ENCODE data around the gene KCNH8. TPM values are rescaled to one million over a fixed set of nuclear protein-coding genes. Genes with fewer than 3 reads are reported as not detected.

Gene KCNH8
- total and polyA plus RNA-seq, 7 donors: 0.11 to 0.24 TPM; not detected in 5

GRCh38 chr3:19206540-19206939 lies 58.2 kb downstream of the KCNH8 start:
- no peak for TF ChIP-seq CTCF (IDR thresholded peaks at IDR 0.05)
- DNase-seq: no peak
- intact Hi-C loops (cut with DNase I): no loop called here

GRCh38 chr3:19213603-19214220 lies 65.4 kb downstream of the KCNH8 start:
- Histone ChIP-seq H3K27me3 (ENCODE audit: insufficient read depth in 3 of 3, low read length in 2 of 3) (no peaks in the 10 kb centered on the region), H3K4me3 (no peak overlapping the region), H3K36me3 (ENCODE audit: insufficient read depth in 1 of 2, low read depth in 1 of 2) (no peaks in the 10 kb centered on the region), H3K9me3 (no peaks in the 10 kb centered on the region), H3K4me1 (no peaks in the 10 kb centered on the region), H3K27ac (no peak overlapping the region)
- ATAC-seq (no peak), DNase-seq (no peak)
- intact Hi-C loops (cut with DNase I): no loop called here
- no peak for TF ChIP-seq CTCF (IDR thresholded peaks at IDR 0.05)
- 69% methylated on average over 6 of the region's 6 CpGs for WGBS, 3 donors

More at GRCh38 chr3:19206540-19206939, 58.2 kb downstream of the KCNH8 start:
- no peak for ATAC-seq
- H3K27me3 ChIP-seq (ENCODE audit: insufficient read depth in 3 of 3, low read length in 2 of 3): no peaks in the 10 kb centered on the region
- H3K36me3 ChIP-seq (ENCODE audit: insufficient read depth in 1 of 2, low read depth in 1 of 2): no peaks in the 10 kb centered on the region
- no peaks in the 10 kb centered on the region for H3K9me3 ChIP-seq
- WGBS, 3 donors: 76 to 80% (median 78%) methylated on average over 2 of the region's 2 CpGs
- H3K4me1 ChIP-seq: no peaks in the 10 kb centered on the region
- H3K4me3 ChIP-seq: no peak overlapping the region
- no peak overlapping the region for H3K27ac ChIP-seq

GRCh38 chr3:19215427-19215826 lies 67.1 kb downstream of the KCNH8 start:
- 55 to 62% (median 59%) methylated on average over 2 of the region's 2 CpGs for WGBS, 3 donors

GRCh38 chr3:19216669-19217337 lies 68.5 kb downstream of the KCNH8 start:
- 51 to 60% (median 54%) methylated on average over 6 of the region's 6 CpGs for WGBS, 3 donors
- H3K36me3 ChIP-seq (ENCODE audit: insufficient read depth in 1 of 2, low read depth in 1 of 2): no peaks in the 10 kb centered on the region
- no peak overlapping the region for H3K4me3 ChIP-seq
- H3K4me1 ChIP-seq: no peaks in the 10 kb centered on the region
- no peaks in the 10 kb centered on the region for H3K9me3 ChIP-seq
- intact Hi-C loops (cut with DNase I): no loop called here
- peak; percentile 23 to 59 for DNase-seq
- H3K27me3 ChIP-seq (ENCODE audit: insufficient read depth in 3 of 3, low read length in 2 of 3): no peaks in the 10 kb centered on the region
- ATAC-seq: peak in 1 of 4 donors; percentile 37
- no peak overlapping the region for H3K27ac ChIP-seq
- no peak for TF ChIP-seq CTCF (IDR thresholded peaks at IDR 0.05)

More at GRCh38 chr3:19215427-19215826, 67.1 kb downstream of the KCNH8 start:
- no peak for ATAC-seq
- Histone ChIP-seq H3K4me3 (no peak overlapping the region), H3K27ac (no peak overlapping the region), H3K27me3 (ENCODE audit: insufficient read depth in 3 of 3, low read length in 2 of 3) (no peaks in the 10 kb centered on the region), H3K9me3 (no peaks in the 10 kb centered on the region), H3K4me1 (no peaks in the 10 kb centered on the region), H3K36me3 (ENCODE audit: insufficient read depth in 1 of 2, low read depth in 1 of 2) (no peaks in the 10 kb centered on the region)
- intact Hi-C loops (cut with DNase I): no loop called here
- DNase-seq: no peak
- TF ChIP-seq CTCF (IDR thresholded peaks at IDR 0.05): no peak

Measured in psoas muscle (tissue), 8 donors.